HepG2 (cell line): ENCODE results near the gene KIZ. TPM values are rescaled to one million over a fixed set of nuclear protein-coding genes. Genes with fewer than 3 reads are reported as not detected.

Experiments used
- ATAC-seq: fragments of 200-7000 bp; cut with Tn5 transposase; 3 replicates; pipeline ENCODE4 v1.9.1; 2020; ENCODE audit warnings: mild to moderate bottlenecking, moderate library complexity
- BruUV-seq: library from RNA; stranded (reverse); fragments of 400-500 nt; replicated peaks from 2 replicates; lab custom pipeline; 2021; lab: Mats Ljungman, UMichigan
- CTCF ChIA-PET: fragments of 300-600 bp; formaldehyde crosslinking; extraction: SDS; loops from one replicate; lab custom pipeline; 2021; ENCODE audit warnings: low total read pairs, inconsistent platforms, low intra/inter-chr PET ratio; lab: Yijun Ruan, JAX
- POLR2A ChIA-PET: fragments of 350-600 bp; sonication (Branson Sonifier 250); formaldehyde crosslinking; loops from one replicate; lab custom pipeline; 2020; ENCODE audit warnings: antibody characterized with exemption, inconsistent platforms; lab: Yijun Ruan, JAX
- DNase-seq: peaks from one replicate; pipeline ENCODE4 v3.0.0-alpha.2; 2015; ENCODE audit warnings: low spot score
- FAIRE-seq: peaks from 3 replicates; lab custom pipeline; 2011; peaks lifted over from hg19 to GRCh38; lab: Jason Lieb, UNC
- H2AFZ ChIP-seq: one replicate; pipeline ENCODE4 v1.6.1; 2011; ENCODE audit warnings: low read length, inconsistent platforms
- H3K27ac ChIP-seq: fragments of 300-600 bp; 3 replicates; pipeline ENCODE4 v1.8.0; 2011; ENCODE audit warnings: mixed run types, mild to moderate bottlenecking, mixed read lengths, low read length, inconsistent platforms; ENCODE audit not compliant: insufficient read depth; ENCODE audit errors: extremely low read length
- H3K27me3 ChIP-seq, 2 experiments: fragments of 200-600 bp in 1 of 2; 2 replicates in 1 of 2; 3 replicates in 1 of 2; pipeline versions ENCODE4 v1.6.0 to v1.8.0; 2011; ENCODE audit warnings: low read length in 2 of 2, mild to moderate bottlenecking in 2 of 2, moderate library complexity in 2 of 2, inconsistent platforms in 1 of 2; ENCODE audit not compliant: insufficient read depth in 2 of 2, control insufficient read depth in 1 of 2
- H3K36me3 ChIP-seq, 2 experiments: fragments of 200-600 bp in 1 of 2; replicated peaks in 1 of 2; 2 replicates in 1 of 2; 3 replicates in 1 of 2; pipeline versions ENCODE4 v1.5.1 to v1.8.0; 2011; ENCODE audit warnings: low read length in 2 of 2, inconsistent platforms in 1 of 2; ENCODE audit not compliant: insufficient read depth in 2 of 2, control insufficient read depth in 1 of 2
- H3K4me1 ChIP-seq: 2 replicates; pipeline ENCODE4 v1.5.1; 2012; ENCODE audit warnings: low read length, inconsistent platforms; ENCODE audit not compliant: insufficient read depth
- H3K4me2 ChIP-seq: 2 replicates; pipeline ENCODE4 v1.6.0; 2011; ENCODE audit warnings: low read depth, low read length, inconsistent platforms
- H3K4me3 ChIP-seq, 3 experiments: fragments of 200-600 bp in 1 of 3; sonication (generic), shearing (Covaris generic) in 1 of 3; replicated peaks in 1 of 3; 2 replicates each; pipeline ENCODE4 v1.5.1; 2011 to 2016; ENCODE audit warnings: low read length in 3 of 3, inconsistent platforms in 2 of 3, low read depth in 2 of 3, mild to moderate bottlenecking in 2 of 3, control low read depth in 1 of 3, mixed read lengths in 1 of 3; ENCODE audit not compliant: insufficient read depth in 1 of 3
- H3K79me2 ChIP-seq: one replicate; pipeline ENCODE4 v1.6.1; 2011; ENCODE audit warnings: low read length, inconsistent platforms; ENCODE audit not compliant: insufficient read depth
- H3K9ac ChIP-seq: 2 replicates; pipeline ENCODE4 v1.6.0; 2011; ENCODE audit warnings: mild to moderate bottlenecking, low read depth, low read length, inconsistent platforms; ENCODE audit not compliant: insufficient read depth
- H3K9me3 ChIP-seq: 2 replicates; pipeline ENCODE4 v1.5.1; 2012; ENCODE audit warnings: mild to moderate bottlenecking, low read length
- H4K20me1 ChIP-seq: 2 replicates; pipeline ENCODE4 v1.6.0; 2011; ENCODE audit warnings: inconsistent platforms, mild to moderate bottlenecking, low read length, moderate library complexity; ENCODE audit not compliant: insufficient read depth
- ATF7-NPFF ChIP-seq: sonication (generic); formaldehyde crosslinking; IDR thresholded peaks from 2 replicates; pipeline ENCODE4 v1.8.1; 2023; ENCODE audit warnings: mild to moderate bottlenecking, low read depth, missing genetic modification reagents, moderate library complexity
- CEBPB ChIP-seq: IDR thresholded peaks from 2 replicates; pipeline ENCODE4 v1.6.1; 2011; ENCODE audit warnings: low read depth, low read length, improper control_type of control experiment, borderline replicate concordance
- ELF4 ChIP-seq: sonication (generic); formaldehyde crosslinking; IDR thresholded peaks from 2 replicates; pipeline ENCODE4 v1.5.0; 2020; ENCODE audit warnings: missing genetic modification reagents, mild to moderate bottlenecking, moderate library complexity, borderline replicate concordance
- ERF ChIP-seq: IDR thresholded peaks from 2 replicates; pipeline ENCODE4 v1.6.1; 2018; ENCODE audit warnings: missing biosample characterization, missing genetic modification reagents
- FOXP1 ChIP-seq, 2 experiments: fragments of 450-650 bp in 1 of 2; IDR thresholded peaks; 2 replicates each; pipeline ENCODE4 v1.6.1; 2017 to 2018; ENCODE audit warnings: antibody characterized with exemption in 1 of 2
- GATA4 ChIP-seq: sonication (generic); IDR thresholded peaks from 2 replicates; pipeline ENCODE4 v1.6.1; 2016; ENCODE audit warnings: antibody characterized with exemption, low read depth, borderline replicate concordance
- GLMP ChIP-seq: sonication (generic); formaldehyde crosslinking; IDR thresholded peaks from 2 replicates; pipeline ENCODE4 v1.9.0; 2021; ENCODE audit warnings: missing genetic modification reagents, mild to moderate bottlenecking, borderline replicate concordance
- MEIS1 ChIP-seq: sonication (generic); formaldehyde crosslinking; IDR thresholded peaks from 2 replicates; pipeline ENCODE4 v1.9.0; 2021; ENCODE audit warnings: mild to moderate bottlenecking, missing genetic modification reagents, moderate library complexity, borderline replicate concordance
- MTERF4 ChIP-seq: sonication (generic); formaldehyde crosslinking; IDR thresholded peaks from 2 replicates; pipeline ENCODE4 v1.8.0; 2023; ENCODE audit warnings: mild to moderate bottlenecking, missing genetic modification reagents
- NFE2L2 ChIP-seq: fragments of 150-350 bp; IDR thresholded peaks from 2 replicates; pipeline ENCODE4 v1.6.1; 2014; ENCODE audit warnings: low read length
- RARG ChIP-seq: sonication (generic); formaldehyde crosslinking; IDR thresholded peaks from 2 replicates; pipeline ENCODE4 v1.4.0; 2020; ENCODE audit warnings: low read depth, mild to moderate bottlenecking, missing genetic modification reagents
- ZMYM4 ChIP-seq: sonication (generic); formaldehyde crosslinking; IDR thresholded peaks from 2 replicates; pipeline ENCODE4 v1.8.1; 2023; ENCODE audit warnings: mild to moderate bottlenecking, missing genetic modification reagents
- ZNF276 ChIP-seq: sonication (generic); formaldehyde crosslinking; IDR thresholded peaks from 2 replicates; pipeline ENCODE4 v1.4.0; 2020; ENCODE audit warnings: mild to moderate bottlenecking, low read depth, missing genetic modification reagents
- ZNF317 ChIP-seq: sonication (generic); formaldehyde crosslinking; IDR thresholded peaks from 2 replicates; pipeline ENCODE4 v1.5.0; 2020; ENCODE audit warnings: mild to moderate bottlenecking, missing genetic modification reagents
- WGBS: methylation state at CpG from one replicate; pipeline ENCODE4 v1.1.6; 2017; ENCODE audit warnings: low lambda C conversion rate; 5-methylcytosine and 5-hydroxymethylcytosine counted together
- in situ Hi-C: cut with HindIII; loops from 2 replicates; pipeline ENCODE4 v1.10.0; 2017; ENCODE audit warnings: low pct_unique_long_range_greater_than_20kb; ENCODE audit not compliant: extremely low pct_ligation_motif_present
- intact Hi-C: fragments of 100-400 bp; cut with micrococcal nuclease; formaldehyde crosslinking; loops from one replicate; pipeline ENCODE4 v1.10.0; 2022; ENCODE audit not compliant: unreplicated experiment
- polyA plus RNA-seq, 8 experiments: library from polyadenylated mRNA; depleted of rRNA in 3 of 8; stranded (reverse) in 7 of 8; unstranded in 1 of 8; fragments of >200 nt; fragmentation: Illumina TruSeq in 4 of 8; extraction: Trizol in 4 of 8; gene quantifications; 2 replicates each; pipeline versions ENCODE4 v1.2.1 to v1.2.3, GENCODE V29; 2011 to 2016; ENCODE audit warnings: low read depth in 4 of 8, missing spikeins in 1 of 8, mixed read lengths in 1 of 8; ENCODE audit not compliant: insufficient read depth in 1 of 8
- total RNA-seq, 5 experiments: library from RNA; depleted of rRNA; stranded (reverse); fragments of >200 nt; fragmentation: Illumina TruSeq; extraction: Trizol; gene quantifications; 2 replicates each; pipeline ENCODE4 v1.2.3, GENCODE V29; 2016; ENCODE audit warnings: low read depth in 1 of 5

KIZ gene
- total and polyA plus RNA-seq, 2 of the 13 experiments (the other 11 are each of a cell fraction or from before 2014, with no cell fraction given) = 46.3 to 114 TPM

GRCh38 chr20:21077809-21078345 is 48.0 kb upstream of the KIZ start (continued):
- TF ChIP-seq RARG (CRISPR knock-in tag) (no peak), GLMP (CRISPR knock-in tag) (no peak), MEIS1 (CRISPR knock-in tag) (no peak), ATF7-NPFF (no peak), NFE2L2 (peak; percentile 16; the same call in 1 of the 2 replicates), ZNF317 (CRISPR knock-in tag) (0 out of 2 replicates have a peak, but pooled peaks have one; percentile 51), ZMYM4 (CRISPR knock-in tag) (no peak), ZNF276 (CRISPR knock-in tag) (no peak), CEBPB (peak; percentile 12; the same call in 1 of the 2 replicates)

- Histone ChIP-seq H3K9ac (no peak overlapping the region), H3K4me1 (peaks cover 39% of the 10 kb centered on the region), H3K9me3 (no peaks in the 10 kb centered on the region), H3K27me3 (no peaks in the 10 kb centered on the region), H3K79me2 (no peaks in the 10 kb centered on the region), H3K4me3 (no peak overlapping the region), H3K36me3 (no peaks in the 10 kb centered on the region), H4K20me1 (no peaks in the 10 kb centered on the region), H3K4me2 (no peak overlapping the region), H2AFZ (no peak overlapping the region), H3K27ac (no peak overlapping the region)
- intact Hi-C loops (no loop called here), in situ Hi-C loops (no loop called here)
- POLR2A ChIA-PET = no interaction called here
- ATAC-seq = peak; percentile 42; the same call in 2 of the 3 replicates
- TF ChIP-seq FOXP1 (IDR thresholded peaks at IDR 0.05) (no peak), FOXP1 (CRISPR knock-in tag; IDR thresholded peaks at IDR 0.05) (no peak), GATA4 (no peak), ELF4 (CRISPR knock-in tag) (no peak), ERF (no peak), MTERF4 (CRISPR knock-in tag) (no peak)
- CTCF ChIA-PET = no interaction called here
- BruUV-seq = no TSS peak
- FAIRE-seq = no peak
- WGBS = 63% methylated on average over 2 of the region's 2 CpGs
- no peak for DNase-seq
These were observed 43.3 kb upstream of the KIZ start for GRCh38 chr20:21082584-21082983.
